ENCODE data around the gene ZNF583.

The ZNF583 gene

GRCh38 chr19:56400485-56400884 lies 3.6 kb upstream of the ZNF583 start:
- TF ChIP-seq GATA2 (IDR thresholded peaks at IDR 0.05; ENCODE audit: low read depth, low read length) (no peak), GATA3 (IDR thresholded peaks at IDR 0.05; ENCODE audit: low read depth, low read length) (no peak)

GRCh38 chr19:56403261-56403660 lies 871 bp upstream of the ZNF583 start:
- no peak for TF ChIP-seq GATA2 (IDR thresholded peaks at IDR 0.05; ENCODE audit: low read depth, low read length)
- TF ChIP-seq GATA3 (IDR thresholded peaks at IDR 0.05; ENCODE audit: low read depth, low read length) = no peak

- TF ChIP-seq GATA2 (IDR thresholded peaks at IDR 0.05; ENCODE audit: low read depth, low read length) = no peak
- no peak for TF ChIP-seq GATA3 (IDR thresholded peaks at IDR 0.05; ENCODE audit: low read depth, low read length)
Measured at GRCh38 chr19:56404705-56405056, 549 bp downstream of the ZNF583 start.

- TF ChIP-seq GATA3 (IDR thresholded peaks at IDR 0.05; ENCODE audit: low read depth, low read length) (no peak), GATA2 (IDR thresholded peaks at IDR 0.05; ENCODE audit: low read depth, low read length) (no peak)
Measured at GRCh38 chr19:56405062-56405461, 930 bp downstream of the ZNF583 start.

GRCh38 chr19:56423276-56423984 lies 19.3 kb downstream of the ZNF583 start:
- no peak for TF ChIP-seq GATA2 (IDR thresholded peaks at IDR 0.05; ENCODE audit: low read depth, low read length)
- TF ChIP-seq GATA3 (IDR thresholded peaks at IDR 0.05; ENCODE audit: low read depth, low read length) = no peak

- no peak for TF ChIP-seq GATA3 (IDR thresholded peaks at IDR 0.05; ENCODE audit: low read depth, low read length)
- TF ChIP-seq GATA2 (IDR thresholded peaks at IDR 0.05; ENCODE audit: low read depth, low read length) = no peak
Measured at GRCh38 chr19:56423985-56424353, 19.8 kb downstream of the ZNF583 start.

GRCh38 chr19:56441206-56441792 lies 37.2 kb downstream of the ZNF583 start:
- TF ChIP-seq GATA3 (IDR thresholded peaks at IDR 0.05; ENCODE audit: low read depth, low read length) (no peak), GATA2 (IDR thresholded peaks at IDR 0.05; ENCODE audit: low read depth, low read length) (no peak)

GRCh38 chr19:56474308-56474707 lies 70.2 kb downstream of the ZNF583 start:
- TF ChIP-seq GATA3 (IDR thresholded peaks at IDR 0.05; ENCODE audit: low read depth, low read length) = no peak
- no peak for TF ChIP-seq GATA2 (IDR thresholded peaks at IDR 0.05; ENCODE audit: low read depth, low read length)

GRCh38 chr19:56476093-56476492 lies 72.0 kb downstream of the ZNF583 start:
- TF ChIP-seq GATA2 (IDR thresholded peaks at IDR 0.05; ENCODE audit: low read depth, low read length) = no peak
- TF ChIP-seq GATA3 (IDR thresholded peaks at IDR 0.05; ENCODE audit: low read depth, low read length) = no peak

All from SH-SY5Y (cell line).